Activated CD8-positive, alpha-beta memory T cell treated with anti-CD3 and anti-CD28 coated beads, Interleukin-2, amount 10 ng/mL, durations not matched to agents 7 days and 5 days (primary cell): ENCODE results near the gene ASTN2. TPM values are rescaled to one million over a fixed set of nuclear protein-coding genes. Genes with fewer than 3 reads are reported as not detected.

Source experiments
- ATAC-seq: fragments of 150-1000 bp; cut with Tn5 transposase; one replicate; pipeline ENCODE4 v1.10.0; 2021; ENCODE audit warnings: moderate library complexity
- CTCF ChIA-PET: fragments of 350-600 bp; sonication (Branson Sonifier 250); formaldehyde crosslinking; loops from one replicate; lab custom pipeline; 2021; ENCODE audit warnings: antibody characterized with exemption; lab: Charles Lee
- DNase-seq: peaks from one replicate; pipeline ENCODE4 v3.0.0-alpha.2; 2020
- H3K27ac Mint-ChIP-seq: one replicate; pipeline ENCODE4 v1.8.0; 2021; ENCODE audit warnings: mild to moderate bottlenecking, mixed read lengths
- H3K27me3 Mint-ChIP-seq: one replicate; pipeline ENCODE4 v1.8.0; 2021; ENCODE audit warnings: mixed read lengths
- H3K36me3 Mint-ChIP-seq: one replicate; pipeline ENCODE4 v1.8.0; 2021; ENCODE audit warnings: mild to moderate bottlenecking, mixed read lengths
- H3K4me1 Mint-ChIP-seq: one replicate; pipeline ENCODE4 v1.8.0; 2021; ENCODE audit warnings: mixed read lengths
- H3K4me3 Mint-ChIP-seq: one replicate; pipeline ENCODE4 v1.8.0; 2021; ENCODE audit warnings: mild to moderate bottlenecking, moderate library complexity, mixed read lengths
- H3K9me3 Mint-ChIP-seq: one replicate; pipeline ENCODE4 v1.8.0; 2022; ENCODE audit warnings: low read depth, mixed read lengths
- total RNA-seq, 2 experiments: library from RNA; stranded (reverse); gene quantifications; one replicate each; pipeline ENCODE4 v1.2.3, GENCODE V29; 2021

The ASTN2 gene
- total RNA-seq, 2 experiments from 2014 or later = 4.0 to 5.4 TPM

- ATAC-seq = no peak
- Mint-ChIP-seq H3K27ac (no peak overlapping the region), H3K4me1 (no peaks in the 10 kb centered on the region), H3K4me3 (no peak overlapping the region), H3K27me3 (peaks cover 27% of the 10 kb centered on the region), H3K9me3 (no peaks in the 10 kb centered on the region), H3K36me3 (no peaks in the 10 kb centered on the region)
- no peak for DNase-seq
- CTCF ChIA-PET = no interaction called here
These were observed 5.5 kb downstream of the ASTN2 start for GRCh38 chr9:117409321-117409720.

GRCh38 chr9:117407436-117408022 is 7.3 kb downstream of the ASTN2 start:
- no peak for DNase-seq
- no peak overlapping the region for H3K4me3 Mint-ChIP-seq
- H3K36me3 Mint-ChIP-seq = no peaks in the 10 kb centered on the region
- no peaks in the 10 kb centered on the region for H3K4me1 Mint-ChIP-seq
- ATAC-seq = no peak
- no peaks in the 10 kb centered on the region for H3K9me3 Mint-ChIP-seq
- CTCF ChIA-PET = no interaction called here
- no peak overlapping the region for H3K27ac Mint-ChIP-seq
- peaks cover 9% of the 10 kb centered on the region for H3K27me3 Mint-ChIP-seq

GRCh38 chr9:117405950-117406705 is 8.7 kb downstream of the ASTN2 start:
- no peak overlapping the region for H3K4me3 Mint-ChIP-seq
- no peak overlapping the region for H3K27ac Mint-ChIP-seq
- ATAC-seq (no peak), DNase-seq (no peak)
- H3K27me3 Mint-ChIP-seq = peaks cover 2% of the 10 kb centered on the region
- no peaks in the 10 kb centered on the region for H3K9me3 Mint-ChIP-seq
- H3K36me3 Mint-ChIP-seq = no peaks in the 10 kb centered on the region
- CTCF ChIA-PET = no interaction called here
- no peaks in the 10 kb centered on the region for H3K4me1 Mint-ChIP-seq

GRCh38 chr9:117403848-117404247 is 11.0 kb downstream of the ASTN2 start:
- no peaks in the 10 kb centered on the region for H3K36me3 Mint-ChIP-seq
- H3K27me3 Mint-ChIP-seq = no peaks in the 10 kb centered on the region
- no peaks in the 10 kb centered on the region for H3K4me1 Mint-ChIP-seq
- CTCF ChIA-PET = no interaction called here
- H3K27ac Mint-ChIP-seq = no peak overlapping the region
- DNase-seq (no peak), ATAC-seq (no peak)
- no peak overlapping the region for H3K4me3 Mint-ChIP-seq
- H3K9me3 Mint-ChIP-seq = no peaks in the 10 kb centered on the region

- no peak for ATAC-seq
- no peak overlapping the region for H3K4me3 Mint-ChIP-seq
- no peak for DNase-seq
- no peaks in the 10 kb centered on the region for H3K36me3 Mint-ChIP-seq
- CTCF ChIA-PET = no interaction called here
- no peaks in the 10 kb centered on the region for H3K9me3 Mint-ChIP-seq
- no peaks in the 10 kb centered on the region for H3K27me3 Mint-ChIP-seq
- H3K4me1 Mint-ChIP-seq = no peaks in the 10 kb centered on the region
- no peak overlapping the region for H3K27ac Mint-ChIP-seq
These were observed 11.4 kb downstream of the ASTN2 start for GRCh38 chr9:117403403-117403811.

- Mint-ChIP-seq H3K27ac (no peak overlapping the region), H3K4me3 (no peak overlapping the region), H3K4me1 (no peaks in the 10 kb centered on the region), H3K9me3 (no peaks in the 10 kb centered on the region), H3K27me3 (no peaks in the 10 kb centered on the region), H3K36me3 (no peaks in the 10 kb centered on the region)
- DNase-seq = no peak
- CTCF ChIA-PET = no interaction called here
- ATAC-seq = no peak
These were observed 14.7 kb downstream of the ASTN2 start for GRCh38 chr9:117400171-117400570.

- Mint-ChIP-seq H3K4me1 (no peaks in the 10 kb centered on the region), H3K36me3 (no peaks in the 10 kb centered on the region), H3K27me3 (no peaks in the 10 kb centered on the region), H3K4me3 (no peak overlapping the region), H3K9me3 (no peaks in the 10 kb centered on the region), H3K27ac (no peak overlapping the region)
- DNase-seq (no peak), ATAC-seq (no peak)
- CTCF ChIA-PET = no interaction called here
These were observed 19.7 kb downstream of the ASTN2 start for GRCh38 chr9:117395151-117395650.

GRCh38 chr9:117394655-117395054 is 20.2 kb downstream of the ASTN2 start:
- no peaks in the 10 kb centered on the region for H3K9me3 Mint-ChIP-seq
- CTCF ChIA-PET = no interaction called here
- no peaks in the 10 kb centered on the region for H3K4me1 Mint-ChIP-seq
- H3K27ac Mint-ChIP-seq = no peak overlapping the region
- DNase-seq (no peak), ATAC-seq (no peak)
- H3K4me3 Mint-ChIP-seq = no peak overlapping the region
- H3K36me3 Mint-ChIP-seq = no peaks in the 10 kb centered on the region
- H3K27me3 Mint-ChIP-seq = no peaks in the 10 kb centered on the region

- H3K4me1 Mint-ChIP-seq = no peaks in the 10 kb centered on the region
- H3K27me3 Mint-ChIP-seq = no peaks in the 10 kb centered on the region
- H3K36me3 Mint-ChIP-seq = no peaks in the 10 kb centered on the region
- no peak overlapping the region for H3K4me3 Mint-ChIP-seq
- no peak overlapping the region for H3K27ac Mint-ChIP-seq
- ATAC-seq = no peak
- DNase-seq = no peak
- CTCF ChIA-PET = no interaction called here
- no peaks in the 10 kb centered on the region for H3K9me3 Mint-ChIP-seq
These were observed 21.9 kb downstream of the ASTN2 start for GRCh38 chr9:117392992-117393391.

GRCh38 chr9:117387422-117387821 is 27.4 kb downstream of the ASTN2 start:
- H3K9me3 Mint-ChIP-seq = no peaks in the 10 kb centered on the region
- ATAC-seq (no peak), DNase-seq (no peak)
- H3K27ac Mint-ChIP-seq = no peak overlapping the region
- no peak overlapping the region for H3K4me3 Mint-ChIP-seq
- CTCF ChIA-PET = no interaction called here
- H3K4me1 Mint-ChIP-seq = no peaks in the 10 kb centered on the region
- no peaks in the 10 kb centered on the region for H3K36me3 Mint-ChIP-seq
- H3K27me3 Mint-ChIP-seq = no peaks in the 10 kb centered on the region

- no peaks in the 10 kb centered on the region for H3K36me3 Mint-ChIP-seq
- H3K4me3 Mint-ChIP-seq = no peak overlapping the region
- H3K27ac Mint-ChIP-seq = no peak overlapping the region
- no peaks in the 10 kb centered on the region for H3K27me3 Mint-ChIP-seq
- no peaks in the 10 kb centered on the region for H3K4me1 Mint-ChIP-seq
- DNase-seq (no peak), ATAC-seq (no peak)
- CTCF ChIA-PET = no interaction called here
- H3K9me3 Mint-ChIP-seq = peaks cover 4% of the 10 kb centered on the region
These were observed 35.5 kb downstream of the ASTN2 start for GRCh38 chr9:117379341-117379740.

GRCh38 chr9:117377046-117377445 is 37.8 kb downstream of the ASTN2 start:
- H3K27me3 Mint-ChIP-seq = no peaks in the 10 kb centered on the region
- H3K9me3 Mint-ChIP-seq = peaks cover 4% of the 10 kb centered on the region
- CTCF ChIA-PET = no interaction called here
- ATAC-seq = no peak
- H3K4me1 Mint-ChIP-seq = no peaks in the 10 kb centered on the region
- no peak for DNase-seq
- H3K36me3 Mint-ChIP-seq = no peaks in the 10 kb centered on the region
- H3K4me3 Mint-ChIP-seq = no peak overlapping the region
- H3K27ac Mint-ChIP-seq = no peak overlapping the region

GRCh38 chr9:117375956-117376355 is 38.9 kb downstream of the ASTN2 start:
- H3K36me3 Mint-ChIP-seq = no peaks in the 10 kb centered on the region
- H3K9me3 Mint-ChIP-seq = peaks cover 4% of the 10 kb centered on the region
- H3K27me3 Mint-ChIP-seq = no peaks in the 10 kb centered on the region
- H3K4me3 Mint-ChIP-seq = no peak overlapping the region
- CTCF ChIA-PET = no interaction called here
- ATAC-seq (no peak), DNase-seq (no peak)
- no peaks in the 10 kb centered on the region for H3K4me1 Mint-ChIP-seq
- no peak overlapping the region for H3K27ac Mint-ChIP-seq

- no peaks in the 10 kb centered on the region for H3K36me3 Mint-ChIP-seq
- ATAC-seq = no peak
- DNase-seq = no peak
- no peaks in the 10 kb centered on the region for H3K27me3 Mint-ChIP-seq
- CTCF ChIA-PET = no interaction called here
- no peak overlapping the region for H3K4me3 Mint-ChIP-seq
- no peaks in the 10 kb centered on the region for H3K4me1 Mint-ChIP-seq
- H3K9me3 Mint-ChIP-seq = peaks cover 2% of the 10 kb centered on the region
- no peak overlapping the region for H3K27ac Mint-ChIP-seq
These were observed 40.7 kb downstream of the ASTN2 start for GRCh38 chr9:117374076-117374725.
